Endothelial cell of hepatic sinusoid (primary cell): Measurements from ENCODE around the gene GPS2.

Source experiments
- in situ Hi-C: cut with HindIII; loops from 2 replicates; pipeline ENCODE4 v1.10.0; 2017; ENCODE audit warnings: low sequenced_read_pairs

The GPS2 gene

GRCh38 chr17:7321466-7321865 lies 6.3 kb upstream of the GPS2 start:
- in situ Hi-C loops, result no loop called here

GRCh38 chr17:7318121-7318860 lies 3.1 kb upstream of the GPS2 start:
- in situ Hi-C loops, result no loop called here

- in situ Hi-C loops, result no loop called here
These were observed 2.1 kb upstream of the GPS2 start for GRCh38 chr17:7317161-7317803.

GRCh38 chr17:7315570-7316235 lies 543 bp upstream of the GPS2 start:
- in situ Hi-C loops, result no loop called here

GRCh38 chr17:7313890-7314718 lies 1.1 kb downstream of the GPS2 start:
- in situ Hi-C loops, result no loop called here

GRCh38 chr17:7313088-7313889 lies 1.9 kb downstream of the GPS2 start:
- in situ Hi-C loops, result no loop called here

GRCh38 chr17:7312432-7313087 lies 2.6 kb downstream of the GPS2 start:
- in situ Hi-C loops, result no loop called here

- in situ Hi-C loops, result no loop called here
These were observed 4.0 kb downstream of the GPS2 start for GRCh38 chr17:7311110-7311705.

- in situ Hi-C loops, result no loop called here
These were observed 5.5 kb downstream of the GPS2 start for GRCh38 chr17:7309628-7310027.

- in situ Hi-C loops, result no loop called here
These were observed 6.3 kb downstream of the GPS2 start for GRCh38 chr17:7308625-7309433.

GRCh38 chr17:7307686-7308624 lies 7.2 kb downstream of the GPS2 start:
- in situ Hi-C loops, result no loop called here

- in situ Hi-C loops, result no loop called here
These were observed 8.1 kb downstream of the GPS2 start, which contains the start of gene EIF5A for GRCh38 chr17:7306911-7307685. Gene EIF5A, plus strand, starts transcription at chr17:7307628. Its CDS starts 2,008 bp downstream, at chr17:7309636.

- in situ Hi-C loops, result loop anchor here (5.0 kb wide), 1 partner anchor 77 kb away; no protein-coding TSS in a partner anchor
These were observed 11.0 kb downstream of the GPS2 start for GRCh38 chr17:7304179-7304578.

- in situ Hi-C loops, result no loop called here
These were observed 18.8 kb downstream of the GPS2 start for GRCh38 chr17:7296189-7296861.

GRCh38 chr17:7295230-7296180 lies 19.7 kb downstream of the GPS2 start:
- in situ Hi-C loops, result no loop called here
